Astrocyte (in vitro differentiated cells and primary cell): ENCODE results near the gene ELMO1. TPM values are rescaled to one million over a fixed set of nuclear protein-coding genes. Genes with fewer than 3 reads are reported as not detected.

Source experiments
- DNase-seq: peaks from one replicate; pipeline ENCODE4 v3.0.0-alpha.2; 2010; ENCODE audit warnings: low read depth
- FAIRE-seq: peaks from 2 replicates; lab custom pipeline; 2011; peaks lifted over from hg19 to GRCh38; lab: Jason Lieb, UNC
- H2AFZ ChIP-seq: 2 replicates; pipeline ENCODE4 v1.6.0; 2012; ENCODE audit warnings: low read depth, low read length, inconsistent platforms
- H3K27ac ChIP-seq: 2 replicates; pipeline ENCODE4 v1.5.1; 2011; ENCODE audit warnings: low read depth, low read length, inconsistent platforms
- H3K27me3 ChIP-seq: 2 replicates; pipeline ENCODE4 v1.6.0; 2011; ENCODE audit warnings: low read length, inconsistent platforms; ENCODE audit not compliant: insufficient read depth
- H3K36me3 ChIP-seq: 2 replicates; pipeline ENCODE4 v1.5.1; 2011; ENCODE audit warnings: low read length, inconsistent platforms; ENCODE audit not compliant: insufficient read depth
- H3K4me1 ChIP-seq: 2 replicates; pipeline ENCODE4 v1.5.1; 2011; ENCODE audit warnings: low read length, inconsistent platforms; ENCODE audit not compliant: insufficient read depth
- H3K4me2 ChIP-seq: 2 replicates; pipeline ENCODE4 v1.6.0; 2012; ENCODE audit warnings: low read length, inconsistent platforms
- H3K4me3 ChIP-seq: 2 replicates; pipeline ENCODE4 v1.5.1; 2011; ENCODE audit warnings: low read depth, mild to moderate bottlenecking, low read length, inconsistent platforms; ENCODE audit not compliant: insufficient read depth
- H3K79me2 ChIP-seq: 2 replicates; pipeline ENCODE4 v1.6.0; 2012; ENCODE audit warnings: mild to moderate bottlenecking, low read length, inconsistent platforms; ENCODE audit not compliant: insufficient read depth
- H3K9ac ChIP-seq: 2 replicates; pipeline ENCODE4 v1.6.0; 2012; ENCODE audit warnings: mild to moderate bottlenecking, low read length, inconsistent platforms
- H3K9me3 ChIP-seq: 2 replicates; pipeline ENCODE4 v1.5.1; 2012; ENCODE audit warnings: low read depth, mild to moderate bottlenecking, low read length, inconsistent platforms; ENCODE audit not compliant: insufficient read depth
- H4K20me1 ChIP-seq: 2 replicates; pipeline ENCODE4 v1.6.0; 2012; ENCODE audit warnings: low read length, inconsistent platforms; ENCODE audit not compliant: insufficient read depth
- H3K27ac Mint-ChIP-seq: one replicate; pipeline ENCODE4 v1.8.0; 2021; ENCODE audit warnings: mild to moderate bottlenecking, mixed read lengths; ENCODE audit not compliant: unreplicated experiment
- H3K27me3 Mint-ChIP-seq: one replicate; pipeline ENCODE4 v1.8.0; 2021; ENCODE audit warnings: low read depth, mixed read lengths; ENCODE audit not compliant: unreplicated experiment
- H3K36me3 Mint-ChIP-seq: one replicate; pipeline ENCODE4 v1.8.0; 2021; ENCODE audit warnings: low read depth, mixed read lengths; ENCODE audit not compliant: unreplicated experiment
- H3K4me1 Mint-ChIP-seq: one replicate; pipeline ENCODE4 v1.8.0; 2021; ENCODE audit warnings: low read depth, mixed read lengths; ENCODE audit not compliant: unreplicated experiment
- H3K4me3 Mint-ChIP-seq: one replicate; pipeline ENCODE4 v1.8.0; 2021; ENCODE audit warnings: mild to moderate bottlenecking, moderate library complexity, mixed read lengths; ENCODE audit not compliant: unreplicated experiment
- H3K9me3 Mint-ChIP-seq: one replicate; pipeline ENCODE4 v1.8.0; 2021; ENCODE audit warnings: mild to moderate bottlenecking, mixed read lengths; ENCODE audit not compliant: unreplicated experiment
- EZH2 ChIP-seq: IDR thresholded peaks from 2 replicates; pipeline ENCODE4 v1.6.1; 2012; ENCODE audit warnings: mild to moderate bottlenecking, low read length, inconsistent platforms; ENCODE audit not compliant: insufficient read depth
- total RNA-seq: library from RNA; stranded (reverse); gene quantifications from 2 replicates; pipeline ENCODE4 v1.2.1, GENCODE V29; 2021
- TF ChIP-seq, protein P1 (sequence below): IDR thresholded peaks from 2 replicates; pipeline ENCODE4 v1.5.1; 2011; ENCODE audit warnings: low read depth, mild to moderate bottlenecking, inconsistent platforms, low read length, moderate library complexity; ENCODE audit not compliant: insufficient read depth

ELMO1 gene
- total RNA-seq, 1 donor from 2014 or later = 20.4 TPM

DNA sequence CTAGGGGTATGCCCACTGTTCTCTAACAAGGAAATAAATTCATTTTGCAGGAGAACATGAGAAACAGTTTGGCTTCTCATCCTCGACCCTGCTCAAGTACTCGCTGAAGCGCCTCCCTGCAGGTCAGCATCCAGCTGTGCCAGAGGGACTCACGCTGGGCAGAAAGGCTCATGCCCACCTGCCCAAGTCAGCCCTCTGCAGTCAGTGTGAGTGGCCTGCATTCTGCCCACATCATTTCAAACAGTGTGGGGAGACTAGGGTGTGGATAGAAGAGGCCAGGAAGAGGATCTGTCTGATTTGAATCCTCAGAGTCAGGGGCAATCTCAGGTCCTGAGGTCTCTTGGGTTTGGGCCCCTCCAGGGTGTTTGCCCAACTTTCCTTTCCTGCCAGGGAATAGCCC is 297.8 kb downstream of the ELMO1 start:
- no peaks in the 10 kb centered on the region for H4K20me1 ChIP-seq
- no peak overlapping the region for H3K4me3 Mint-ChIP-seq
- H3K36me3 ChIP-seq = no peaks in the 10 kb centered on the region
- no peak for FAIRE-seq
- no peaks in the 10 kb centered on the region for H3K79me2 ChIP-seq
- no peak overlapping the region for H3K27ac ChIP-seq
- H3K4me2 ChIP-seq = no peak overlapping the region
- no peak overlapping the region for H3K4me3 ChIP-seq
- no peak overlapping the region for H3K27ac Mint-ChIP-seq
- TF ChIP-seq, protein P1, sequence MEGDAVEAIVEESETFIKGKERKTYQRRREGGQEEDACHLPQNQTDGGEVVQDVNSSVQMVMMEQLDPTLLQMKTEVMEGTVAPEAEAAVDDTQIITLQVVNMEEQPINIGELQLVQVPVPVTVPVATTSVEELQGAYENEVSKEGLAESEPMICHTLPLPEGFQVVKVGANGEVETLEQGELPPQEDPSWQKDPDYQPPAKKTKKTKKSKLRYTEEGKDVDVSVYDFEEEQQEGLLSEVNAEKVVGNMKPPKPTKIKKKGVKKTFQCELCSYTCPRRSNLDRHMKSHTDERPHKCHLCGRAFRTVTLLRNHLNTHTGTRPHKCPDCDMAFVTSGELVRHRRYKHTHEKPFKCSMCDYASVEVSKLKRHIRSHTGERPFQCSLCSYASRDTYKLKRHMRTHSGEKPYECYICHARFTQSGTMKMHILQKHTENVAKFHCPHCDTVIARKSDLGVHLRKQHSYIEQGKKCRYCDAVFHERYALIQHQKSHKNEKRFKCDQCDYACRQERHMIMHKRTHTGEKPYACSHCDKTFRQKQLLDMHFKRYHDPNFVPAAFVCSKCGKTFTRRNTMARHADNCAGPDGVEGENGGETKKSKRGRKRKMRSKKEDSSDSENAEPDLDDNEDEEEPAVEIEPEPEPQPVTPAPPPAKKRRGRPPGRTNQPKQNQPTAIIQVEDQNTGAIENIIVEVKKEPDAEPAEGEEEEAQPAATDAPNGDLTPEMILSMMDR = no peak
- no peak for TF ChIP-seq EZH2
- H3K9me3 Mint-ChIP-seq = peaks cover 4% of the 10 kb centered on the region
- no peak overlapping the region for H2AFZ ChIP-seq
- no peak for DNase-seq
- no peaks in the 10 kb centered on the region for H3K4me1 ChIP-seq
- no peaks in the 10 kb centered on the region for H3K27me3 ChIP-seq
- peaks cover 4% of the 10 kb centered on the region for H3K36me3 Mint-ChIP-seq
- H3K27me3 Mint-ChIP-seq = no peaks in the 10 kb centered on the region
- H3K9ac ChIP-seq = no peak overlapping the region
- no peaks in the 10 kb centered on the region for H3K9me3 ChIP-seq
- H3K4me1 Mint-ChIP-seq = no peaks in the 10 kb centered on the region

GRCh38 chr7:37150180-37150579 is 298.5 kb downstream of the ELMO1 start:
- Mint-ChIP-seq H3K4me3 (no peak overlapping the region), H3K9me3 (peaks cover 1% of the 10 kb centered on the region), H3K36me3 (peaks cover 4% of the 10 kb centered on the region), H3K27ac (no peak overlapping the region), H3K4me1 (no peaks in the 10 kb centered on the region), H3K27me3 (no peaks in the 10 kb centered on the region)
- H3K4me3 ChIP-seq = no peak overlapping the region
- H3K9ac ChIP-seq = no peak overlapping the region
- H4K20me1 ChIP-seq = no peaks in the 10 kb centered on the region
- H3K27me3 ChIP-seq = no peaks in the 10 kb centered on the region
- H3K4me2 ChIP-seq = no peak overlapping the region
- FAIRE-seq (no peak), DNase-seq (no peak)
- no peak overlapping the region for H2AFZ ChIP-seq
- no peak overlapping the region for H3K27ac ChIP-seq
- no peaks in the 10 kb centered on the region for H3K79me2 ChIP-seq
- TF ChIP-seq, protein P1 = no peak
- no peak for TF ChIP-seq EZH2
- H3K4me1 ChIP-seq = no peaks in the 10 kb centered on the region
- H3K9me3 ChIP-seq = no peaks in the 10 kb centered on the region
- H3K36me3 ChIP-seq = no peaks in the 10 kb centered on the region

- Histone ChIP-seq H3K9me3 (no peaks in the 10 kb centered on the region), H2AFZ (no peak overlapping the region), H3K36me3 (no peaks in the 10 kb centered on the region), H3K27ac (no peak overlapping the region), H3K27me3 (no peaks in the 10 kb centered on the region), H3K9ac (no peak overlapping the region), H3K4me1 (no peaks in the 10 kb centered on the region), H4K20me1 (no peaks in the 10 kb centered on the region), H3K4me3 (no peak overlapping the region), H3K4me2 (no peak overlapping the region), H3K79me2 (no peaks in the 10 kb centered on the region)
- H3K4me1 Mint-ChIP-seq = no peaks in the 10 kb centered on the region
- no peak for TF ChIP-seq EZH2
- TF ChIP-seq, protein P1 = no peak
- FAIRE-seq (no peak), DNase-seq (no peak)
- no peak overlapping the region for H3K27ac Mint-ChIP-seq
- no peak overlapping the region for H3K4me3 Mint-ChIP-seq
- no peaks in the 10 kb centered on the region for H3K9me3 Mint-ChIP-seq
- peaks cover 4% of the 10 kb centered on the region for H3K36me3 Mint-ChIP-seq
- no peaks in the 10 kb centered on the region for H3K27me3 Mint-ChIP-seq
Observed at GRCh38 chr7:37149773-37150124, 298.9 kb downstream of the ELMO1 start.
